Activated T-helper 1 cell treated with Interleukin-2 at 50 U/mL for 16 hours (primary cell): Measurements from ENCODE around the gene PCDH9.

Experiments used
- DNase-seq: peaks from one replicate; pipeline ENCODE4 v3.0.0-alpha.2; 2020; ENCODE audit warnings: low read depth

PCDH9 gene

GRCh38 chr13:67080351-67080750 lies 149.8 kb downstream of the PCDH9 start:
- no peak for DNase-seq

DNA sequence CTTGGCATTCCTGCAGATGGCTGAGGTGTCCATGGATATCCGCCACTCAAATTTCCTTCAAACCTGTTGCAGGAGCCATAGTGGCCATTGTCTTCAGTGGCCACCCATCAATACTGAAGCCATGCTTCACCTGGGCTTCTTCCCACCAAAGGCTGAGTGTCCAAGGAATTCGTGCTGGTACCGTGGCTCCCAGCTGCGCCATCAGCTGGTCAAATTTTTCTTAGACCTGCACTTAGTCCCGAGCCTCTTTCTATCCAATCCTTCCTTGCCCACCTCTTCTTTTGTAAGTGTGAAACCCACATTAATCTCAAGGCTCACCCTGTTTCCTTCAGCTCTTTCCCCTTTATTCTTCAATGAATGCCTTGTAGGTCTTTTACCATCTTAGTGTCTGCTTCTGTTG lies 152.1 kb downstream of the PCDH9 start:
- DNase-seq, result no peak

DNA sequence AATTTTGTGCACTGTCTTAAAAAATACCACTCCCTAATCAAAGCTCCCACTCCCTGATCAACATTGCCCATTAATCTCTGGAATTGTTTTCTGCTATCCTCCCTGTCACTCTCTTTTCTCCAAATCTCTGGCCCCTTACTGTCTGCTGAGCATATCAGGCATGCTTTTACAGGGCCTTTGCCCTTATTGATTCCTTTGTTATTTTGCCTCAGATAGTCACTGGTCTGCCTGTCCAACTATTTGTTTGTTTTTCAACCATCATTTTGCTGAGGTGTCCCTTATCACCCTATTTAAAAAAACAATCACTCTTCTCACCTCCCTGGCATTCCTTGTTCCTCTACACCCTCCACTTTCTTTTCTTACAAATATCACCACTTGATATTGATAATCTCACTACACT lies 153.0 kb downstream of the PCDH9 start:
- DNase-seq, result no peak

- no peak for DNase-seq
These were observed 153.8 kb downstream of the PCDH9 start for GRCh38 chr13:67076378-67076777.

- DNase-seq, result no peak
These were observed 154.9 kb downstream of the PCDH9 start for GRCh38 chr13:67075239-67075638.

GRCh38 chr13:67071918-67072598 lies 158.1 kb downstream of the PCDH9 start:
- no peak for DNase-seq

GRCh38 chr13:67070306-67070705 lies 159.8 kb downstream of the PCDH9 start:
- DNase-seq, result no peak

GRCh38 chr13:67069117-67069767 lies 160.9 kb downstream of the PCDH9 start:
- no peak for DNase-seq

- no peak for DNase-seq
These were observed 165.2 kb downstream of the PCDH9 start for GRCh38 chr13:67064920-67065319.

DNA sequence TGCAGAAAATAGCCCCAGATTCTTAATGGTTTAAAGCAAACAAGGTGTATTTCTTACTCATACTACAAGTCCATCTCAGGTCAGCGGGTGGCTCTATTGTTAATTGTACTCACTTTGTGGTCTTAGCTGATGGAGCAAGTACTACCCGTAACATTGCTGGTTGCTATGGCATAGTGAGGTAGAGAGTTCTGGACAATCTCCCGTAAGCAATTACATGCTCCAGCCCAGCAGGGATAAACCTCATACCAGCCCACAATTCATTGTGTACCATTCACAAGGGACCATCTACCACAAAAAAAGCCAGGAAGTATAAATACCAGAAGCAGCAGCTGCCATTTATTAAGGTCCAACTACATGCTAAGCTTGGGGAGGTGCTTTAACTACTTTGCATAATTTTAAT lies 167.1 kb downstream of the PCDH9 start:
- no peak for DNase-seq

GRCh38 chr13:67062160-67062559 lies 168.0 kb downstream of the PCDH9 start:
- no peak for DNase-seq

GRCh38 chr13:67061750-67062149 lies 168.4 kb downstream of the PCDH9 start:
- no peak for DNase-seq

DNA sequence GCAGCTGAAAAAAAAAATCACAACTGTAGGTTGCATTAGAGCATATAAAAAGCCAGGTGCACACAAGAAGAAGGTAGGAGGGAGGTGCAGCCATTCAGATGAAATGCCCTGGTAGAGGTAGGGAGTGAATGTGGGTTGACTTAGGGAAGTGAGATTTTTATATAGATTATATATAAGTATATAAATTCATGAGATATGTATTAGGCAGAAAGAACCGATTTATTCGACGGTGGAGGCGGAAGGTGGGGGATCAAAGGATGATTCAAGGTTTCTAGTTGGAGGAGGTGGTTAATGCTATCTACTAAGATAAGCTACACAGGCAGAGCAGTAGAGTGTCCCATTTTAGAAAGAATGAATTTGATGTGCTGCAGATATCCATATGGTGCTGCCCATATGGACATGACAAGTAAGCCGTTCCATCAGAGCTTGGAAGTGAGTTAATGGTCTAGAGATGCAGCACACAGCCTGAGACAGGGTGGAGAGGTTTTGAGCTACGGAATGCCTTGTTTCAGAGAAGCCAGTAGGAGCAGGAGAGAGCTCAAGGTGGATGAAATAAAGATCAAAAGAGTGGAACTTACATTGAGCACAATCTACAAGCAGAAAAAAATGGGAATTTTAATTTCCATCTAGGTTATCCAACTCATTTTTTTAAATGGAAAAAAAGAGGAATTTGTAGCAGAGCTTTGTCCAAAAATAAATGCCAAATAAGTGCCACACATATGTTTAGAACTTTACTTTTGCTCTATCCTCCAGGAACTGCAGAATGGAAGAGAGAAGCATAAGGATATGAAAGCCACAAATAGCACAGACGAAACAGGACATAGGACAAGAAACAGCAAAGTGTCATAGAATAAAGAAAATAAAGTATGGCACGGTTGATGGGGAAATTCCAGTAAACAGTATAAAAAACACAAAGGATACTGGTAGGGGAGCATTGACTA lies 177.3 kb downstream of the PCDH9 start:
- DNase-seq, result no peak

- no peak for DNase-seq
These were observed 180.4 kb downstream of the PCDH9 start for GRCh38 chr13:67049744-67050143.

DNA sequence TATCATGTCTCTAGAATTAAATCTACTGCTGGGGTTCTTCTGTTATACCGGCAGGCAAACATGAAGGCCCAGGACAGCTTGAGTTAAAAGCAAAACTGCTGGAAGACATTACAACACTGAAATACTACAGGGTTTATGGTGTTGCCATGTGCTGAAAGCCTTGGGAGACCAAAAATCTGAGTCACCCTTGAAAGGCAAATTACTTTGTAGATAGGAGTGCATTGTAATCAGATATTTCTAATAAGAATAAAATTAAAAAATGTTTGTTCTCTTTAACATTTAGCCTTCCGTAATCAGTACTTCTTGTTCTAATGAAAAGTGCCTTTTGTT lies 181.3 kb downstream of the PCDH9 start:
- DNase-seq, result no peak

DNA sequence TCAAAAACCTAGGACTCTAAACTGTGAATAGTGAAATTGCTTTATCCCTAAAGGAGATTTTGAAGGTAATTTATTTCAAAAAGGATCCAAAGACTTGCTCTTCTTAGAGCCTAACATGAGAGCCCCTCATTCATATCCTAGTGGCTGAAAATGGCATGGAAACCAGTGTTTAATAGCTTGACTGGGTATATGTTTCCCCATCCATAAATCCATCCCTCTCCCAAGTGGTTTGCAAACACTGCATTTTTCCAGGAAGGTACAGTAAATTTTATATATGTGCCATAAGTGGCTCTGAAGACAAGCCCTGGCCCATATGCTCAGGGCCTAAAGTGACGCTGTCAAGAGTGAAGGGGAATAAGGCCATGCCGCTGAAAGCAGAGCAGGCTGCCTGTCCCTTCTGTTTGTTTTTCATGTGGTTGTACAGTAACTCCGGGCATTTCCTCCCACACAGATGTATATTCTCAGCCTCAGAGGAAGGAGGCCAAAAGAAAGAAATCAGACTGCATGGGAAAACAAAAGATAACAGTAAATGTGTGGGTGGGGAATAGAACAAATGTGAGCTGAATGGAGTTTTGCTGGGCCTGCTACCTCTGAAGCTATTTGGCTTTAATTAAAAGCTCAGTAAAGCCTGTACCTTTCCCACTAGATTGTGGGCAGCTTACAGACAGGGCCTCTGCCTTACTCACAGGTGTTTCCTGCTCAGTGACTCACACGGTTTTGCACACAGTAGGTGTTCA lies 181.9 kb downstream of the PCDH9 start:
- DNase-seq, result no peak

- no peak for DNase-seq
These were observed 184.8 kb downstream of the PCDH9 start for GRCh38 chr13:67045357-67045756.

DNA sequence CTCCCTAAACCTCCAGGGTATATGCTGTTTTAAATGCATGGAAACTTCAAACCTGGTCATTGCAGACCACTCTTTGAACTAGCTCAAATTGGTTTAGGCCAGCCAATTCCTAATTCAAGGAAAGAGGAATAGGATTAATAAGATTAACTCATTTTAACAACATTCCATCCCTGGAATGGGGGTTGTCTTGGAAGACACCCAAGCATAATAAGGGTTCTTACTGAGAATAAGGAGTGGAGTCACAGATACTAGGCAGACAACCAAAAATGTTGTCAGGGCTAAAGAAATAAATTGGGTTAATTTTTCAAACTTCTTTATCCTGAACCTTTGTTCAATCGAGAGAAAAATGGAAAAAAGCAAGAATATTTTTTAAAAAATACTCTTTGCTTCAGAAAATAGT lies 186.2 kb downstream of the PCDH9 start:
- no peak for DNase-seq

GRCh38 chr13:67042556-67042955 lies 187.6 kb downstream of the PCDH9 start:
- DNase-seq, result no peak

- no peak for DNase-seq
These were observed 193.3 kb downstream of the PCDH9 start for GRCh38 chr13:67036699-67037457.

- no peak for DNase-seq
These were observed 197.0 kb downstream of the PCDH9 start for GRCh38 chr13:67033170-67033569.
